Uterus (tissue), 4 donors: ENCODE data around the gene ANO7. TPM values are rescaled to one million over a fixed set of nuclear protein-coding genes. Genes with fewer than 3 reads are reported as not detected.

ENCODE experiments used
- DNase-seq, 2 donors: peaks; one replicate each; pipeline ENCODE4 v3.0.0-alpha.2; 2019 to 2020
- H3K27ac ChIP-seq, 2 donors: fragments of 200-600 bp; sonication (generic); 1 replicate in 1 of 2; 2 replicates in 1 of 2; pipeline ENCODE4 v1.5.1; 2016 to 2018
- H3K27me3 ChIP-seq, 2 donors: fragments of 200-600 bp; sonication (generic); one replicate each; pipeline ENCODE4 v1.5.1; 2018 to 2019; ENCODE audit warnings: control low read depth in 1 of 2
- H3K36me3 ChIP-seq, 2 donors: fragments of 200-600 bp; sonication (generic); one replicate each; pipeline ENCODE4 v1.5.1; 2019; ENCODE audit warnings: control low read depth in 1 of 2
- H3K4me1 ChIP-seq, 2 donors: fragments of 200-600 bp; sonication (generic); one replicate each; pipeline ENCODE4 v1.5.1; 2018 to 2019; ENCODE audit warnings: control low read depth in 1 of 2
- H3K4me3 ChIP-seq, 2 donors: fragments of 200-600 bp; sonication (generic); 1 replicate in 1 of 2; 2 replicates in 1 of 2; pipeline ENCODE4 v1.5.1; 2018 to 2019; ENCODE audit warnings: mild to moderate bottlenecking in 1 of 2
- H3K9me3 ChIP-seq, 2 donors: fragments of 200-600 bp; sonication (generic); one replicate each; pipeline ENCODE4 v1.5.1; 2019; ENCODE audit warnings: control low read depth in 1 of 2
- CTCF ChIP-seq, 4 experiments: fragments of 200-600 bp in 2 of 4; fragments of 450-650 bp in 2 of 4; sonication (generic) in 2 of 4; IDR thresholded peaks; one replicate each; pipeline ENCODE4 v1.5.1; 2016 to 2019; ENCODE audit warnings: antibody characterized with exemption in 4 of 4, mild to moderate bottlenecking in 2 of 4, moderate library complexity in 1 of 4
- POLR2A ChIP-seq, 2 donors: fragments of 450-650 bp; IDR thresholded peaks; one replicate each; pipeline ENCODE4 v1.6.1; 2016; ENCODE audit warnings: antibody characterized with exemption in 2 of 2, mild to moderate bottlenecking in 1 of 2, moderate library complexity in 1 of 2
- intact Hi-C: fragments of 100-400 bp; cut with DNase I; formaldehyde crosslinking; loops from one replicate; pipeline ENCODE4 v1.15.1; 2023; ENCODE audit warnings: low total_unique reads
- total RNA-seq, 4 donors: library from RNA; depleted of rRNA in 3 of 4; stranded (reverse); fragments of >200 nt in 3 of 4; gene quantifications; one replicate each; pipeline versions ENCODE4 v1.1.0 to v1.2.4, GENCODE V29; 2014 to 2023
- donor health status: DM: yes; HTN: yes; CAD: no.

Gene ANO7
- total RNA-seq, 4 donors from 2014 or later: under 0.01 to 3.8 (median 0.21) TPM; not detected in 1

GRCh38 chr2:241184901-241185300 is 3.6 kb upstream of the ANO7 start:
- intact Hi-C loops: no loop called here
- no peak for DNase-seq
- H3K27me3 ChIP-seq: no peaks in the 10 kb centered on the region
- no peak overlapping the region for H3K27ac ChIP-seq
- H3K4me3 ChIP-seq: no peak overlapping the region
- H3K4me1 ChIP-seq: no peaks in the 10 kb centered on the region
- H3K9me3 ChIP-seq: no peaks in the 10 kb centered on the region
- TF ChIP-seq CTCF (IDR thresholded peaks at IDR 0.05) (no peak), POLR2A (IDR thresholded peaks at IDR 0.05) (no peak)
- H3K36me3 ChIP-seq: no peaks in the 10 kb centered on the region

- DNase-seq: no peak
- H3K4me1 ChIP-seq: no peaks in the 10 kb centered on the region
- no peaks in the 10 kb centered on the region for H3K36me3 ChIP-seq
- TF ChIP-seq POLR2A (IDR thresholded peaks at IDR 0.05): no peak
- TF ChIP-seq CTCF (IDR thresholded peaks at IDR 0.05): no peak
- H3K27me3 ChIP-seq: no peaks in the 10 kb centered on the region
- no peak overlapping the region for H3K4me3 ChIP-seq
- H3K9me3 ChIP-seq: no peaks in the 10 kb centered on the region
- intact Hi-C loops: no loop called here
- no peak overlapping the region for H3K27ac ChIP-seq
Measured at GRCh38 chr2:241185961-241186360, 2.5 kb upstream of the ANO7 start.

- TF ChIP-seq CTCF (IDR thresholded peaks at IDR 0.05) (no peak), POLR2A (IDR thresholded peaks at IDR 0.05) (no peak)
- Histone ChIP-seq H3K4me3 (no peak overlapping the region), H3K27me3 (no peaks in the 10 kb centered on the region), H3K36me3 (no peaks in the 10 kb centered on the region), H3K27ac (no peak overlapping the region), H3K9me3 (no peaks in the 10 kb centered on the region), H3K4me1 (no peaks in the 10 kb centered on the region)
- intact Hi-C loops: no loop called here
- no peak for DNase-seq
Measured at GRCh38 chr2:241187101-241187917, 1.2 kb upstream of the ANO7 start.

- Histone ChIP-seq H3K4me1 (no peaks in the 10 kb centered on the region), H3K4me3 (no peak overlapping the region), H3K27ac (no peak overlapping the region), H3K36me3 (no peaks in the 10 kb centered on the region), H3K27me3 (no peaks in the 10 kb centered on the region), H3K9me3 (no peaks in the 10 kb centered on the region)
- intact Hi-C loops: no loop called here
- no peak for DNase-seq
- TF ChIP-seq POLR2A (IDR thresholded peaks at IDR 0.05) (no peak), CTCF (IDR thresholded peaks at IDR 0.05) (no peak)
Measured at GRCh38 chr2:241187918-241188234, 601 bp upstream of the ANO7 start.

- no peak for TF ChIP-seq POLR2A (IDR thresholded peaks at IDR 0.05)
- no peak for TF ChIP-seq CTCF (IDR thresholded peaks at IDR 0.05)
- no peaks in the 10 kb centered on the region for H3K9me3 ChIP-seq
- intact Hi-C loops: no loop called here
- H3K4me1 ChIP-seq: no peaks in the 10 kb centered on the region
- DNase-seq: no peak
- H3K27ac ChIP-seq: no peak overlapping the region
- no peak overlapping the region for H3K4me3 ChIP-seq
- no peaks in the 10 kb centered on the region for H3K27me3 ChIP-seq
- no peaks in the 10 kb centered on the region for H3K36me3 ChIP-seq
Measured at GRCh38 chr2:241189093-241189855, 797 bp downstream of the ANO7 start.
